ENCODE measurements around the gene CAMK1D. TPM values are rescaled to one million over a fixed set of nuclear protein-coding genes. Genes with fewer than 3 reads are reported as not detected.

Gene CAMK1D
- total RNA-seq, 1 experiment from 2014 or later, result 3.9 TPM

DNA sequence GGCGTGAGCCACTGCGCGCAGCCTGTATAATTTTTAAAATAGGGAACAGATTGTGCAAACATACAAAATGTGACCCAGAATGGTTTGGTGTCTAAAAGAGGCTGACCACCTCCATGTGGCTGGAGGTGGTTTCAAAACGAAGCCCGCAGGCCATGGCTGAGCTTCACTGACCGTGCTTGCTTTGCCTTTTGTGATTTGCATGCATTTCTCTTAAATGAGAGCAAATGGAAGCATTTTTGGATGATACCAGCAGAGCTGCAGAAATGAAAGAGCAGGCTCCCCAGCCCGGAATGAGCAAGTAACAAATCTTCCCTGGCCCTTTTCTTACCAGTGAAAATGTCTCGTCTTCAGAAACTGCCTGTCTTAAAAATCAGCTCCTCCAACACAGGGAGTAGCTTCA, 239.9 kb downstream of the CAMK1D start:
- no peak for DNase-seq (ENCODE audit: low read depth)

DNA sequence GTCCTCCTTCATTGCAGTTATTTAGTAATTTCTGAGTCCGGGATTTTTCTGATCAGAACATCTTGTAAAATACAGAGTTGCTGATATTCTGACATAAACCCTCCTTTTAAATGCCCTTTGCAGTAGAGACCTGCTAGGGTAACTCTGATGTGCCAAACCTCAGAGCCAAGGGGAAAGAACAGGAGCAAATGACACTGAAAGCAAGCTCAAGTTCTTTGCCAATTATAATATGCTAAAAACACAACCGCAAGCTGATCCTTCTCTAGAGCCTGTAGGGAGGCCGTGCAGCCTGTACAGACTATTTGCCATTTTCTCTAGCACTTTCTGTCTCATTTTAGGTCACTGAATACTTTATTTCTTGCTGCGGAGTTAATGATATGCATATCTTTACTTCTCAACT, 240.4 kb downstream of the CAMK1D start:
- no peak for DNase-seq (ENCODE audit: low read depth)

DNA sequence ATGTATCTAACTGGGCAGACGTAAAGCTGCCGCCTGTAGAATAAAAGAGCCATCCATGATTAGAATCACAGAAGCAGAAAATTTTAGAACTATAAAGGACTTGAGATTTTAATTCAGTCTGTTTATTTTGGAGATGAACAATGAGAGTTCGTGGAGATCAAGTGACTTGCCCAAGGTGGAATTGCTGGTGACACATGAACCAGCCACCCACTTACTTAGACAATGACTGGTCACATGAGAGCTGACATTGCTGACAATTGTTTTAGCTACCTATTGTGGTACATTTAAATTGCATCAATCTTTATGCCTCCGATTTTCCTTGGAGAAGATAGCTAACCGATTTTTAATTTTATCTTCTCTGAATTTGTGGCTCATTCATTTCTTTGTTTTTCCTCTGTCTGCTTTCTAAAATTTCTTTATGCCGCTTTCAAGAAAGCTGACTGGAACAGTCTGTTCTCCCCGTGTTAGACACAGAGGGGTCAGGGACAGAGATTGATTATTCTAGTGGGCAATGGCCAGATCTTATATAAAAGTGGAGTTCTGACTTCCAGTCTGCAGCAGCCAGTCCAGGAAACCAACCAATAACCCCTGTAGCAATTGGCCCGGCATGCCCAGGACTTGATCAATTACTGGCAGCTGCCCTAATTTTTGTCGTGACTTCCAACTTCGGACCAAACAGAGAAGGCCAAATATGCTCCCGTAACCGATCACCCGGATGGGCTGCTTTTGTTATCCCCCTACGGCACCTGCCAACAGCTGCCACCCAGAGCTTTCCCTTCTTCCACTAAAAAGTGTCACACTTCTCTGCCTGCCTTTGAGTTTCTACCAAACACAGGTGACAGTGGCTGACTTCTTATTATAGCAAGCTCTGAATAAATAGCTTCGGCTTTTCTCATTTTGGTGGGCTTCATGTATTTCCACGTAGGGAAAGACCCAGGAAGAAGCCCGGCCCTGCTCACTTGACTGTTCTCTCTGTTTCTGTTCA, 241.6 kb downstream of the CAMK1D start:
- no peak for DNase-seq (ENCODE audit: low read depth)

DNA sequence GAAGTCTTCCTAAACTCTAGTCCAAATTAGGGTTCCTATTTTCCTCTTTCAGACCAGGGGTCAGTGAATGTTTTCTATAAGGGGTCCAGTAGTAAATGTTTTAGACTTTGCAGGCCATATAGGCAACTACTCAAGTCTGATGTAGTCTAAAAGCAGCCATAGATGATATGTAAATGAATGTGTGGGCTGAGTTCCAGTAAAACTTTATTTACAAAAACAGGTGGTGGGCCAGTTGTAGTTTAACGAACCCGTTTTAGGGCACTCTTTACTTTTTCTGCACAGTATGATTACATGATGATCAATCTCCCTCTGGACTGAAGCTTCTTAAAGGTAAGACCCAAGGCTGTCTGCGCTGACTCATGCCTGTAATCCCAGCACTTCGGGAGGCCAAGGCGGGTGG, 243.6 kb downstream of the CAMK1D start:
- DNase-seq (ENCODE audit: low read depth), result no peak

DNA sequence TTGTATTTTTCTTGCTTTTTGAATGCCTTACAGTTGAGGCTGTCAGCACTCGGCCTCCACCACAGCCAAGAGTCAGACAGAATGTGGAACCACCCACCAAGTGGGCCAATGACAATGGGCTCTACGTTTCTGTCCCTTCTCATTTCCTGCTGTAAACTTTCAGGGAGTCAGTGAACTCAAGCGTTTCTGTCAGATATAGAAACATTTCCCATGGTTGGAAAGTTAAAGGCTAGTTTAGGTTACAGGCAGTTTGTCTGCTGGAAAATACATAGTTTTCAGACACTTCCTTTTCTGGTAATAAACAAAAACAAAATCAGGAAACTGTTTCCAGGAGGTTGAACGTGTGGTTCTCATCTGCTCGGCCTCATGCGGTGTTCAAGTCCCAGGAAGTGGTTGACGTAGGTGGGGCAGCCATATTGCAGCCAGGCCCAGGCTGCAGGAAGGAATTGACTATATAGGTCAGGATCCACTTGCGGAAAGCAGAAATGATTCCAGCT, 245.1 kb downstream of the CAMK1D start:
- no peak for DNase-seq (ENCODE audit: low read depth)

DNA sequence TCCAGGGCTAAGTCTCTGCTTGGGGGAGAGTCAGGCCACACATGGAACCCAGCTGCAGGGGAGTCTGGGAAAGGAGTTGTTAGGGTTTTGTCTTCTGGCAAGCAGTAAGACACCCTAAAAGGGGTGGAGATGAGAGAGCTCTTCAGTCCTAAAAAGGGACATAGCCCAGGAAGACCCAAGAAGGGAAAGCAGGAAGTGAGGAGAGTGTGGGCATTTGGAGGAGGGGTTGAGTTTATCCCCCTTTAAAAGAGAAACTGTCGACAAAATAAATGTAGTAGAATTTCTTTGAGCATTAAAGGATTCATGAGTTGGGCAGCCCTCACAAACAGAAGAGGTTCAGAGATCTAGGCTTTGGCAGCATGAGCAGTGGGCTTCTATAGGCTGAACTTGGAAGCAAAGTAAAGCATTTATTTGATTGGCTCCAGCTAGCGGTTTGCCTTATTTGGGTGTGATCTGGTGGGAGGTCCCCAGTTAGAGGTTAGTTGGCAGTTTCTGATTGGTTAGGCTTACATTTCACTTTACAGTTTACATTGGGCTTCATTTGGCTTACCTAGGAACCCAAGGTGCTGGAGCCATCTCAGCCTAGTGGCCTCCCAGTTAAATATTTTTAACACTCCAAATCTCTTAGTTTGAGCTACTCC, 246.7 kb downstream of the CAMK1D start:
- no peak for DNase-seq (ENCODE audit: low read depth)

DNA sequence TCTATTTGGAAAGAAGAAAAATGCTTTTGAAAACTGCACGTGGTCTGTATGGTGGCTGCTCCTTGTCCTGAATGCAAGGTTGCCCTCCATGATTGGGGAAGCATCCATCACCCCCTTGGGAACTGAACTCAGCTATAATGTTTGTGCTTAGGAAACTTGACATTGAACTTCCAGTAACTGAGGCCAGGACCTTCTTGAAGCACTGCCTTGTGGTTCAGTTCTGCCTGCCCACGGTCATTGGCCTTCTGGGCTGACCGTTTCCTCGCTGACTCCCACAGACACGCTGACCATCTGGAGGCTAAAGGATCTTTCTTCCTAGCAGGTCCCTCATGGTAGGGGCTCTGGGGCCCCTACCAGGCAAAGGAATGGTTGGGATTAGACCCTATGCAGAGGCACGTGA, 247.8 kb downstream of the CAMK1D start:
- DNase-seq (ENCODE audit: low read depth), result no peak

DNA sequence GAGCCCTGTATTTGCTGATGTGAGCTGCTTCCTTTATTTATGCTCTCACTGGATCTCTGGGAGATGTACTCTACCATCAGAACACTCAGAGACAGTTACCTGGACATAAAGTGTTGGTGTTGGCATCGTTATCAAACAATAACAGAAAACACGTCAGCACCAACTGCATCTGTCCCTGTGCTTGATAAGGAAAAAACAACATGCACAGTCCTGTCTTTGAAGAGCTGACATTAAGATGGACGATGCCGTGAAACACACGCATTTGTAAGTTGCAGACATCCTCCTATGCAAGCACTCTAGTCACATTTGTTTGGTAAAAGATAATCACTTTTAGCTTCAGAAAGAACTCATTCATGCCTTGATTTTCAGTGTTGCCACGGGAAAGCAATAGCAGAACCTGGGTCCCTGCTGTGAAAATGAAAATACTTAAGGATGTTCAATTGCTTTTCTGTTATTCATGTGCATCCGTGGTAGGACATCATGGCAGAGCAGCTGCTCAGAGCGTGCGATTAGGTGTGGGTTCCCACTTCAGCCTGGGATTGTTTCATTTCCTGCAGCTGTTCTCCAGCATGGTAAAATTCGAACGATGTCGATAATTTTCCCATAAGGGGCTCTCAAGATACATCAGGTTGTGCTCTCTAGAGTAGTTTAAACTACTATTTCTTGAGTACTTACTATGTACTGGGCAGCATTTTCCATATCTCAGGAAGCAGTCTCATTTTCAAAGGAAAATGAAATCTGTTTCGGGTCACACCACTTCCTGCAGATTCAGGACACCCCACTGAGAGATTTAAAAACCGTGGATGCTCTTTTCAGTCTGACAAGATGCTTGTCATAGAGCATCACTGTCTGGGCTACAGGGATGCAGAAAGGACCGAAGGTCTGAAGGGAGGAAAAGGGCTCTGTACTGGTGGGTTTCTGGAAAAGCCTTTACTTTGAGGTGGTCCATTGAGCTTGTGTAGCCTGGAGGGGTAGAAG, 248.7 kb downstream of the CAMK1D start:
- DNase-seq (ENCODE audit: low read depth), result no peak

DNA sequence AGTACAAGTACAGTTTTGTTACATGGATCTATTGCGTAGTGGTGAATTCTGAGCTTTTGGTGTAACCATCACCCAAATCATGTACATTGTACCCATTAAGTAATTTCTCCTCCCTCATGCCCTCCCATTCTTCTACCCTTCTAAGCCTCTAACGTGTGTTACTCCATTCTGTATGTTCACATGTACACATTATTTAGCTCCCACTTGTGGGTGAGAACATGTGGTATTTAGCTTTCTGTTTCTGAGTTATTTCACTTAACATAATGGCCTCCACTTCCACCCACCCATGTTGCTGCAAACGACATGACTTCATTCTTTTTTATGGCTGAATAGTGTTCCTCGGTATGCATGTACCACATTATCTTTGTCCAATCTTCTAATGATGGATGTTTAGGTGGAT, 251.3 kb downstream of the CAMK1D start:
- no peak for DNase-seq (ENCODE audit: low read depth)

DNA sequence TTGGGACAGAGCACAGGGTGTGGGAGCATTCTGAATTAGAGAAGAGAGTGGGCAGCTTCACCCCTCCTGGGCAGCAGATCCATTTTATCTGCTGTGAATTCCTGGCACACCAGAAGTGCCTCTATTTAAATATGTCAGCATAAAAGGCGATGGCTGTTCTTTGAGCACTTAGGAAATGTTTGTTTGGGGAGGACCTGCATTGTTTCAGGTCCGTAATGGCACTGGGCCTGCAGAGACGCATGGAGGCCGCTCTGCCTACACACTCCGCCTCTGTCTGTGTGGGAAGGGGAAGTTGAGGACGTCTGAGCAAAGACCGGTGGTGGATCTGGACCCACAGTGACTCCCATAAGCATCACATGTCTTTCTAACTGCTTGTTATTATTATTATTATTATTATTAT, 253.2 kb downstream of the CAMK1D start:
- no peak for DNase-seq (ENCODE audit: low read depth)

DNA sequence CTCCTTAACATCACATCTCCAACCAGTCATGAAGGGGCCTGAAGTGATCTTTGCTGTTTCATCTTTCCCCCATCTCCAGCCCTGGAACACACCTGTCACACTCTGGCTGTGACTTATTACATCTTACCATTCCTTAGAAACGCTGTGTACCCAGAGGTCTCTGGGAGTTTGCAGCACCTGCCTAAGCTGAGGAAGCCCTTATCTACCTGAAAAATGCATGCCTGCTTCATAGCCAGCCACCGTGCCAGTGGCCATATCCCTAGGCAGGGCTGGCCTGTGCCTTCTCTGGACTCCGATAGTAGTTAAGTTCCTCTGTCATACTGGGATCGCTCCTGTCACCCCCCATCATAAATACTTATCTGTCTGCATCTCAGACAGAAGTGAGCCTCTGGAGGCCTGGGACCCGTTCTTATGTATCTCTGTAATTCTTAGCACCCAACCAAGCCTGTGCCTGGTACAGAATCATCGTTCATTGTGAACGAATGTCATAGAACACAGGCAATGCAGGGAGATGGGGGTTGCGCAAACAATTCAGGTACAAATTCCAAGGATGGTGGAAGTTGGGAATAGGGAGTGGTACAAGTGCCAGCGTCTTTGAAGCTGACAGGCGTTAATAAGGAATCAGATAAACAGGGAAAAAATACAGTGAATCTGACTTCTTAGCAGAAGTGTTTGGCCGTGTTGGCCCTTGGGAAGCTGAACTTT, 254.6 kb downstream of the CAMK1D start:
- no peak for DNase-seq (ENCODE audit: low read depth)

DNA sequence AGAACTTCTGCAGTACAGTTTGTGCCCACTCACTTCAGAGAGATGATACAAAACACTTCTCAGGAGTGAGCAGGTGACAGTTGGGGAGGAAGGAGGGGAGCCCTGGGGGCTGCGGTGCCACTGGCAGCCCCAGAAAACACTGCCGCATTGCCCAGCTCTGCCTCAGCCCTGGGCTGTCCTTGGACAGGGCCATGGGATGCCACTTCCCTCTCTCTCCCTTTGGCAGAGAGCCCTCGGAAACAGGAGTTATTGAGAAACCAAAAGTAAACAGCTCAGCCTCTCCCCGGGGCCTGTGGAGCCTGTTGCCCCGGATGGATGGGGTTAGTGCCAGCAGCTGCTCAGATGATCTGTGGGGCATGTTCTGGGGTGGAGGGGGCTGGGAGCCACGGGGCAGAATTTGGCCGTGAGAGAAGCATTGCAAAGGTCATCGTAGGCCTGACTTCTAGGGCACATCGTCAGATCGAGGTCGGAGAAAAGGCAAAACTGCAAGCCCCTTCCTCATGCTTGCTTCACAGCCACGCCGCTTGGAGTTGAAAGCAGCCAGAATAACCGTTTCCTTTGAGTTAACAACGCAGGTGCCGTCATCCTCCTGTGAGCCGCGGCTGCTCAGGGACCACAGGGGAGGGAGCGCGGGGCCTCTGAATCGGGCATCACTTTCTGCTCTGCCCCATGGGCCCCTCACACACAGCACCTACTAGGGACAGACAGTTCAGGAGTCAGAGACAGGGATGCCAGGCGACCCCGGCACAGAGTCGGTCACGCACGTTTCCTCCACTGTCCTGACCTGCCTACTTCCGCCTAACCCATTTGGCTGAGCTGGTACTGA, 256.4 kb downstream of the CAMK1D start:
- peak; percentile 71 for DNase-seq (ENCODE audit: low read depth)

DNA sequence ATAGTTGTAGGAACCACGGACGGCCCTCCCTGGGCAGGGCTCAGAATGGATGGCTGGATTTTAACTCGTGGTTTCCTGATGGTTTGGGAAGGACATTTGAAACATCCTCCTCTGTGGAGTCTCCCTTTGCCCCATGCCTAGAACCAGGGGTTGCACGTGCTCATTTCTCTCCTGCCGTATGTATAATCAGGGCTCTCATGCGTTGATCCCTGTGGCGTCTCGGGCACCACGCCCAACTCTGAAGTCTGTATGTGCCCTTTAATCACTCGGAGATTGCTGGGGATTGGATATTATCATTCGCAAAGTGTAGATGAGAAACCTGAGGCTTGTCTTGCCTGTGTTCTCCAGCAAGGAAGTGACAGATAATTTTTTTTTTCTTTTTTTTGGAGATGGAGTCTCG, 257.1 kb downstream of the CAMK1D start:
- no peak for DNase-seq (ENCODE audit: low read depth)

DNA sequence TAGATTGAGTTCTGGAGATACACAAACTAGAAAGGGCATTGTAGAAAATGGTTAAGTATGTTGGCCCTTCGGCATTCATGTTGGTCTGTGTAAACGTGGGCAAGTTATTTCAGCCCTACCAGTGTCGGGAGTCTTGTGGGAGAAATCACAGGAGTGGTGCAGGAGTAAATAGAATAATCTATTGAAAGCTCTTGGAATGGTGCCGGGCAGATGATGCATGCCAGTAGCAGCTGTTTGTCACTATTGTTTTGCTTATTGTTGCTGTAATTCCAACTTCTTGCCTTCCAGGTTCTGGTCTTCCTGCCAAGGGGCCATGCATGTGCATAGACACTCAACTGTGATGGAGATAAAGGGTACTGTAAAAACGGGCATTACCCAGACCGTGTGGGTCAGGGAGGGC, 259.4 kb downstream of the CAMK1D start:
- DNase-seq (ENCODE audit: low read depth), result no peak

DNA sequence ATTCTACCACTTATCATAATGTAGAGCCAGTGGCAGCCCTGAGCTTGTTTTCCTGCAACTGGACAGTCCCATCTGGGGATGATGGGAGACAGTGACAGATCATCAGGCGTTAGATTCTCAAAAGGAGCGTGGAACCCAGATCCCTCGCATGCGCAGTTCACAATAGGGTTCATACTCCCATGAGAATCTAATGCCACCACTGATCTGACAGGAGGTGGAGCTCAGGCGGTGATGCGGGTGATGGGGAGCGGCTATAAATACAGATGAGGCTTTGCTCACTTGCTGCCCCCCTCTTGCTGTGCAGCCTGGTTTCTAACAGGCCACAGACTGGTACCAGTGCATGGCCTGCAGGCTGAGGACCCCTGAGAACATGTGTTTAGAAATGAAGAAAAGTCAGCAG, 260.1 kb downstream of the CAMK1D start:
- DNase-seq (ENCODE audit: low read depth), result no peak

DNA sequence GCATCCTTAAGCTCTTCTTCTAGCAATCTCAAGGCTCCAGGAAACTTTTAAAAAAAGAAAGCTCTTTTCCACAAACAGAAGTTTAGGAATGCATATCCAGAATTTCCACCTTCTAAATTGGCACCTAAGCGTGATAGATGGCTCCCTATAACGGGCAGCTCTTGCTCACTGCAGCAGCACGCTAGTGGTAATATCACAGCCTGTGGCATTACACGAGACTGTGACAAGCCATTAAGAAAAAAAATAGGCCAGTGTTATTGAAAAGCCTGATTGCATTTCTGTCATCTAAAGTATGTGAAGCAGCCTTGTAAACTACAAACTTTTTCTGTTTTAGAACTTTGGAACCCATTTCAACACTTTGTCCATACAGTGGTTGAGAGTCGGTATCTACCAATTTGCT, 263.8 kb downstream of the CAMK1D start:
- DNase-seq (ENCODE audit: low read depth), result no peak

DNA sequence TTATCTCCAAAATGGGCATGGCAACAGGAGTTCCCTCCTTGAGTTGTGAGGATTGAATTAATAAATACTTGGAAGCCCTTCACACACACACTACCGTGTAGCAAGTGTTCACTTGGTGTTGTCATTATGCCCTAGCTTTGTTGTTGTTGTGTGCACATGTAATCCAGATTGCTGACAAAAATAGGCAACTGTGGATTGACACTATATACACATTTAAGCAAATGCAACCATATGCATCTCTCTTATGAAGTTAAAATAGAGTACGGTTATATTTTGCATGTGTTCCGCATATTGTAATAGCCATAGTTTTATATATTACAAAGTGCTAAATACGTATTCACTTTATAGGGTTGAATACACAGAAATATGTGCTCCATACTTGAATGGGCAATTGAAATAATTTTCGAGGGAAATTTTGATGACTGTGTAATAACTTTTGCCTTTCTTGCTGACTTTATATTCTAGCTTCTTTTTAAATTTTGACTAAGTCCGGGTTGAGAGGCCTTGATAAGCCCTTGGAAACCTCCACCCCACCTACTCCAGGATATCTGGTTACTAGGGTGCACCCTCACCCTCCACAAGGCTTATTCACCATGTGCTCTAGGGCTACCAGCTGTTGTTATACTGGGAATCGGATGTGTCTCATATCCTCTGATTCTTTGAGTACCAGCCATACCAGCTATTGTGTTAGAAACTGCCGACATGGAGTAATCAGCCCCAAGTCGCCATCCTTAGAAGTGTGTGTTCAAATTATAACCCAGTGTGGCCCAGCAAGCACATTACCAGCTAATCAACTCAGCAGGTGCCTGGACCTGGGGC, 265.0 kb downstream of the CAMK1D start:
- DNase-seq (ENCODE audit: low read depth), result peak; percentile 78

DNA sequence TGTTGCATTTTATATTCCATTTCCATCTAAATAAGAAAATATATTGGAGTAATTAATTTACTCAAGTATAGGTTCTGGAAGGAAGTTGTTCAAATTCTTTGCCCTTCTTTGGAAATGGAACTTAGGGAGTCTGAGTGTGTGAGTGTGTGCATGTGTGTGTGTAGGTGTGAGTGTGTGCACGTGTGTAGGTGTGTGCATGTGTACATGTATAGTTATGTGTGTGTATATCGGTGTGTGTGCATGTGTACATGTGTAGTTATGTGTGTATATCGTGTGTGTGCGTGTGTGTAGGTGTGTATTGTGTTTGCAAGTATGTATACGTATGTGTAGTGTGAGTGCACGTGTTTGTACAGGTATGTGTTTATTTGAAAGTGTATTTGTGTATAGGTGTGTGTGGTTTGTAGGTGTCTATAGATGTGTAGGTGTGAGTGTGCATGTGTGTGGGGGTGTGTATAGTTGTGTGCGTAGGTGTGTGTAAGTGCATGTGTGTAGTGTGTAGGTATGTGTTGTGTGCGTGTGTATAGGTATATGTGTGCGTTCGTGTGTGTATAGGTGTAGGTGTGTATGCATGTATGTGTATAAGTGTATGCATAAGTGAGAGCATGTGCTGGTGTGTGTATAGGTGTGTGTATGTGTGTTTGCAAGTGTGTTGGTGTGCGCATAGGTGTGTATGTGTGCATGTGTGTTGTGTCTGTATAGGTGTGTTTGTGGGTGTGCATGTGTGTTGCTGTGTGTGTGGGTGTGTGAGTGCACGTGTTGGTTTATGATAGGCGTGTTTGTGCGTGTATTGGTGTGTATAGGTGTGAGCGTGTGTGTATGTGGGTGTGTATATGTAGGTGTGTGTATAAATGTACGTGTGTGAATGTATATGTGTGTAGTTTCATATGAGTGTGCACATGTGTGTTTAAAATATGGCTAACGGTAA, 266.2 kb downstream of the CAMK1D start:
- no peak for DNase-seq (ENCODE audit: low read depth)

All from HT1080 (cell line).